Stimulated activated CD8-positive, alpha-beta memory T cell treated with anti-CD3 and anti-CD28 coated beads, Interleukin-12 subunit alpha, Interleukin-12 subunit beta, amount 100 ng/mL, for 1 hour (primary cell): Measurements from ENCODE around the gene FSD2.
A peak's percentile ranks its signal among the peaks of the same experiment; 100 is the strongest.
"Not testable (repeated sequence)": the region's sequence is repeated elsewhere in the genome, so short reads cannot be mapped to it uniquely, and the experiment has no call there.

Experiments used
- DNase-seq: peaks from one replicate; pipeline ENCODE4 v3.0.0-alpha.2; 2020; ENCODE audit warnings: low read depth

FSD2 gene

GRCh38 chr15:82830427-82831173, 24.7 kb upstream of the FSD2 start:
- no peak for DNase-seq

GRCh38 chr15:82829234-82829633, 23.4 kb upstream of the FSD2 start:
- DNase-seq, result no peak

GRCh38 chr15:82828075-82828474, 22.2 kb upstream of the FSD2 start:
- no peak for DNase-seq

- DNase-seq, result no peak
These were observed 17.2 kb upstream of the FSD2 start for GRCh38 chr15:82823049-82823448.

GRCh38 chr15:82821851-82822250, 16.0 kb upstream of the FSD2 start:
- not testable (repeated sequence) for DNase-seq

- DNase-seq, result not testable (repeated sequence)
These were observed 15.5 kb upstream of the FSD2 start for GRCh38 chr15:82821396-82821795.

- DNase-seq, result no peak
These were observed 14.3 kb upstream of the FSD2 start for GRCh38 chr15:82820128-82820527.

GRCh38 chr15:82812994-82813393, 7.1 kb upstream of the FSD2 start:
- DNase-seq, result no peak

GRCh38 chr15:82810890-82811426, 5.1 kb upstream of the FSD2 start:
- peak; percentile 20 for DNase-seq

- DNase-seq, result no peak
These were observed 4.4 kb upstream of the FSD2 start for GRCh38 chr15:82810061-82810889.

- peak; percentile 92 for DNase-seq
These were observed 3.6 kb upstream of the FSD2 start, which contains the start of gene WHAMM for GRCh38 chr15:82809308-82810060. TSS of gene WHAMM (plus strand) at chr15:82809628. CDS start at chr15:82809727, 99 bp downstream.

- no peak for DNase-seq
These were observed 2.8 kb upstream of the FSD2 start for GRCh38 chr15:82808634-82809041.

GRCh38 chr15:82807920-82808633, 2.2 kb upstream of the FSD2 start:
- DNase-seq, result no peak

GRCh38 chr15:82804575-82804949, 1.3 kb downstream of the FSD2 start:
- no peak for DNase-seq

- DNase-seq, result no peak
These were observed 1.9 kb downstream of the FSD2 start for GRCh38 chr15:82803793-82804574.

GRCh38 chr15:82802497-82802896, 3.4 kb downstream of the FSD2 start:
- DNase-seq, result no peak

- no peak for DNase-seq
These were observed 6.6 kb downstream of the FSD2 start for GRCh38 chr15:82799183-82799841.

GRCh38 chr15:82798531-82799166, 7.2 kb downstream of the FSD2 start:
- DNase-seq, result no peak

GRCh38 chr15:82798104-82798503, 7.8 kb downstream of the FSD2 start:
- no peak for DNase-seq

GRCh38 chr15:82793737-82794136, 12.1 kb downstream of the FSD2 start:
- no peak for DNase-seq
